Measurements from ENCODE around the gene PIP4K2A. TPM values are rescaled to one million over a fixed set of nuclear protein-coding genes. Genes with fewer than 3 reads are reported as not detected.

Gene PIP4K2A
- 40.1 and 44.4 TPM in 2 replicates for total RNA-seq (2014; rRNA removed; shearing (Covaris generic))
- polyA plus RNA-seq (2016; fragmentation: Nextera tagmentation; extraction: Ambion mirVana): 39.9 and 40.3 TPM in 2 replicates
- long read RNA-seq, partial matches to known transcripts: 0 of 24 reads
- long read RNA-seq, other reads (novel, unspliced or antisense): 24 of 24 reads

- peaks cover 11% of the 10 kb centered on the region for H3K27me3 ChIP-seq (ENCODE audit: insufficient read depth)
- H4K20me1 ChIP-seq (replicated peaks; ENCODE audit: insufficient read depth): peaks cover 4% of the 10 kb centered on the region; the same call in 1 of the 2 replicates
- H2AFZ ChIP-seq: peak within 1 kb of the TSS; percentile 87
- Mint-ChIP-seq H3K27me3 (ENCODE audit: insufficient read depth, low read depth, poor library complexity) (peaks cover 15% of the 10 kb centered on the region), H3K36me3 (ENCODE audit: low read depth) (no peaks in the 10 kb centered on the region; the same call in 2 of the 3 replicates), H3K9me3 (no peaks in the 10 kb centered on the region), H3K4me3 (peak within 1 kb of the TSS; percentile 81), H3K27ac (no peak within 1 kb of the TSS), H3K4me1 (peaks cover 28% of the 10 kb centered on the region)
- H3K9me2 ChIP-seq (ENCODE audit: insufficient read depth): no peaks in the 10 kb centered on the region
- H3F3A ChIP-seq (replicated peaks; ENCODE audit: low read depth): no peaks in the 10 kb centered on the region
- DNase-seq (ENCODE audit: low spot score): peak; percentile 76
- peak within 1 kb of the TSS; percentile 86 for H3K4me2 ChIP-seq
- H3K4me3 ChIP-seq: peak within 1 kb of the TSS; percentile 84
- H3K79me2 ChIP-seq (replicated peaks; ENCODE audit: insufficient read depth): peaks cover 43% of the 10 kb centered on the region
- peaks cover 19% of the 10 kb centered on the region for H3K4me1 ChIP-seq (ENCODE audit: insufficient read depth)
- peak; percentile 63 for ATAC-seq
- no peak within 1 kb of the TSS for H3K27ac ChIP-seq (ENCODE audit: low read depth)
- H3K36me3 ChIP-seq (ENCODE audit: insufficient read depth): no peaks in the 10 kb centered on the region
- TF ChIP-seq NANOG (IDR thresholded peaks at IDR 0.05; ENCODE audit: borderline replicate concordance) (no peak), POLR2AphosphoS5 (IDR thresholded peaks at IDR 0.05; ENCODE audit: low read depth) (peak; percentile 57)
These were observed at the start of gene PIP4K2A for GRCh38 chr10:22714479-22715289. TSS of gene PIP4K2A (minus strand) at chr10:22714578. CDS start at chr10:22714326, 252 bp downstream.

- Histone ChIP-seq H3K36me3 (ENCODE audit: insufficient read depth) (no peaks in the 10 kb centered on the region), H3F3A (replicated peaks; ENCODE audit: low read depth) (no peaks in the 10 kb centered on the region), H3K4me3 (no peak overlapping the region), H3K27me3 (ENCODE audit: insufficient read depth) (no peaks in the 10 kb centered on the region), H3K27ac (ENCODE audit: low read depth) (no peak overlapping the region), H3K9me2 (ENCODE audit: insufficient read depth) (no peaks in the 10 kb centered on the region), H3K4me2 (no peak overlapping the region), H3K4me1 (ENCODE audit: insufficient read depth) (no peaks in the 10 kb centered on the region), H2AFZ (peak overlapping the region; percentile 47; the same call in 1 of the 2 replicates), H4K20me1 (replicated peaks; ENCODE audit: insufficient read depth) (no peaks in the 10 kb centered on the region), H3K79me2 (replicated peaks; ENCODE audit: insufficient read depth) (no peaks in the 10 kb centered on the region)
- ATAC-seq (no peak), DNase-seq (ENCODE audit: low spot score) (no peak)
- TF ChIP-seq ETS1 (IDR thresholded peaks at IDR 0.05) (no peak), POLR2AphosphoS5 (IDR thresholded peaks at IDR 0.05; ENCODE audit: low read depth) (no peak), ZNF331 (CRISPR knock-in tag; IDR thresholded peaks at IDR 0.05; ENCODE audit: low read depth) (no peak), EZH2phosphoT487 (IDR thresholded peaks at IDR 0.05; ENCODE audit: unreplicated experiment) (no peak), EZH2 (IDR thresholded peaks at IDR 0.05; ENCODE audit: low read depth, unreplicated experiment) (no peak), STAT1 (IDR thresholded peaks at IDR 0.05; ENCODE audit: unreplicated experiment) (no peak), CTCF (conservative IDR thresholded peaks at IDR 0.05; ENCODE audit: low read depth in 2 of 2) (no peak), ZNF114 (CRISPR knock-in tag; IDR thresholded peaks at IDR 0.05) (no peak)
- TF ChIP-seq, protein P1, sequence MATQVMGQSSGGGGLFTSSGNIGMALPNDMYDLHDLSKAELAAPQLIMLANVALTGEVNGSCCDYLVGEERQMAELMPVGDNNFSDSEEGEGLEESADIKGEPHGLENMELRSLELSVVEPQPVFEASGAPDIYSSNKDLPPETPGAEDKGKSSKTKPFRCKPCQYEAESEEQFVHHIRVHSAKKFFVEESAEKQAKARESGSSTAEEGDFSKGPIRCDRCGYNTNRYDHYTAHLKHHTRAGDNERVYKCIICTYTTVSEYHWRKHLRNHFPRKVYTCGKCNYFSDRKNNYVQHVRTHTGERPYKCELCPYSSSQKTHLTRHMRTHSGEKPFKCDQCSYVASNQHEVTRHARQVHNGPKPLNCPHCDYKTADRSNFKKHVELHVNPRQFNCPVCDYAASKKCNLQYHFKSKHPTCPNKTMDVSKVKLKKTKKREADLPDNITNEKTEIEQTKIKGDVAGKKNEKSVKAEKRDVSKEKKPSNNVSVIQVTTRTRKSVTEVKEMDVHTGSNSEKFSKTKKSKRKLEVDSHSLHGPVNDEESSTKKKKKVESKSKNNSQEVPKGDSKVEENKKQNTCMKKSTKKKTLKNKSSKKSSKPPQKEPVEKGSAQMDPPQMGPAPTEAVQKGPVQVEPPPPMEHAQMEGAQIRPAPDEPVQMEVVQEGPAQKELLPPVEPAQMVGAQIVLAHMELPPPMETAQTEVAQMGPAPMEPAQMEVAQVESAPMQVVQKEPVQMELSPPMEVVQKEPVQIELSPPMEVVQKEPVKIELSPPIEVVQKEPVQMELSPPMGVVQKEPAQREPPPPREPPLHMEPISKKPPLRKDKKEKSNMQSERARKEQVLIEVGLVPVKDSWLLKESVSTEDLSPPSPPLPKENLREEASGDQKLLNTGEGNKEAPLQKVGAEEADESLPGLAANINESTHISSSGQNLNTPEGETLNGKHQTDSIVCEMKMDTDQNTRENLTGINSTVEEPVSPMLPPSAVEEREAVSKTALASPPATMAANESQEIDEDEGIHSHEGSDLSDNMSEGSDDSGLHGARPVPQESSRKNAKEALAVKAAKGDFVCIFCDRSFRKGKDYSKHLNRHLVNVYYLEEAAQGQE (IDR thresholded peaks at IDR 0.05; ENCODE audit: unreplicated experiment): no peak
- Mint-ChIP-seq H3K27ac (no peak overlapping the region), H3K4me1 (no peaks in the 10 kb centered on the region; the same call in 2 of the 3 replicates), H3K27me3 (ENCODE audit: insufficient read depth, low read depth, poor library complexity) (peaks cover 1% of the 10 kb centered on the region), H3K9me3 (no peaks in the 10 kb centered on the region), H3K36me3 (ENCODE audit: low read depth) (no peaks in the 10 kb centered on the region), H3K4me3 (no peak overlapping the region)
These were observed 47.3 kb upstream of the PIP4K2A start for GRCh38 chr10:22761569-22762220.
